Keratinocyte (primary cell): ENCODE data around the gene C18orf54. TPM values are rescaled to one million over a fixed set of nuclear protein-coding genes. Genes with fewer than 3 reads are reported as not detected.

ENCODE experiments used
- DNase-seq: peaks from one replicate; pipeline ENCODE4 v3.0.0-alpha.2; 2011; ENCODE audit warnings: low read depth, missing footprints, low spot score
- FAIRE-seq: peaks from 2 replicates; lab custom pipeline; 2011; peaks lifted over from hg19 to GRCh38; lab: Jason Lieb, UNC
- H2AFZ ChIP-seq: 2 replicates; pipeline ENCODE4 v1.6.0; 2012; ENCODE audit warnings: low read length, control low read depth, inconsistent platforms; ENCODE audit not compliant: control insufficient read depth
- H3K27ac ChIP-seq: 2 replicates; pipeline ENCODE4 v1.5.1; 2011; ENCODE audit warnings: low read length; ENCODE audit not compliant: control insufficient read depth, insufficient read depth
- H3K27me3 ChIP-seq: 3 replicates; pipeline ENCODE4 v1.6.0; 2011; ENCODE audit warnings: low read length; ENCODE audit not compliant: control insufficient read depth, insufficient read depth; ENCODE audit errors: extremely low read depth
- H3K36me3 ChIP-seq, 2 experiments: 2 replicates in 1 of 2; 3 replicates in 1 of 2; pipeline ENCODE4 v1.5.1; 2011; ENCODE audit warnings: low read length in 2 of 2, mild to moderate bottlenecking in 1 of 2; ENCODE audit not compliant: control insufficient read depth in 2 of 2, insufficient read depth in 2 of 2; ENCODE audit errors: extremely low read depth in 1 of 2
- H3K4me1 ChIP-seq: 3 replicates; pipeline ENCODE4 v1.5.1; 2011; ENCODE audit warnings: low read length; ENCODE audit not compliant: control insufficient read depth, insufficient read depth; ENCODE audit errors: extremely low read depth
- H3K4me2 ChIP-seq: 3 replicates; pipeline ENCODE4 v1.6.0; 2011; ENCODE audit warnings: low read depth, low read length; ENCODE audit not compliant: control insufficient read depth, insufficient read depth; ENCODE audit errors: extremely low read depth
- H3K4me3 ChIP-seq, 3 experiments: fragments of 200-600 bp in 1 of 3; sonication (generic) in 1 of 3; 2 replicates in 2 of 3; 3 replicates in 1 of 3; pipeline ENCODE4 v1.5.1; 2011 to 2016; ENCODE audit warnings: low read length in 3 of 3, mild to moderate bottlenecking in 3 of 3, control low read depth in 2 of 3, inconsistent platforms in 1 of 3, low read depth in 1 of 3, mixed read lengths in 1 of 3, mixed run types in 1 of 3, moderate library complexity in 1 of 3; ENCODE audit not compliant: control insufficient read depth in 2 of 3, insufficient read depth in 2 of 3; ENCODE audit errors: extremely low read depth in 1 of 3
- H3K79me2 ChIP-seq: 2 replicates; pipeline ENCODE4 v1.6.0; 2012; ENCODE audit warnings: low read length; ENCODE audit not compliant: control insufficient read depth, insufficient read depth
- H3K9ac ChIP-seq: 3 replicates; pipeline ENCODE4 v1.6.0; 2011; ENCODE audit warnings: low read length; ENCODE audit not compliant: control insufficient read depth, insufficient read depth; ENCODE audit errors: extremely low read depth
- H3K9me1 ChIP-seq: 3 replicates; pipeline ENCODE4 v1.6.0; 2011; ENCODE audit warnings: low read length; ENCODE audit not compliant: control insufficient read depth, insufficient read depth; ENCODE audit errors: extremely low read depth
- H3K9me3 ChIP-seq: 2 replicates; pipeline ENCODE4 v1.5.1; 2012; ENCODE audit warnings: low read depth, low read length; ENCODE audit not compliant: control insufficient read depth
- H4K20me1 ChIP-seq: 3 replicates; pipeline ENCODE4 v1.6.0; 2011; ENCODE audit warnings: low read length; ENCODE audit not compliant: control insufficient read depth, insufficient read depth; ENCODE audit errors: extremely low read depth
- EZH2 ChIP-seq: IDR thresholded peaks from one replicate; pipeline ENCODE4 v1.6.1; 2012; ENCODE audit warnings: inconsistent platforms, mild to moderate bottlenecking, low read length, moderate library complexity
- dilution Hi-C: fragments of 300-500 bp; cut with MboI; formaldehyde crosslinking; loops from one replicate; pipeline ENCODE4 v1.7.0; 2020; ENCODE audit warnings: low sequenced_read_pairs; ENCODE audit not compliant: extremely low pct_ligation_motif_present
- polyA plus RNA-seq, 5 experiments: library from polyadenylated mRNA; depleted of rRNA in 3 of 5; stranded (reverse) in 3 of 5; stranded (forward) in 1 of 5; unstranded in 1 of 5; fragments of >200 nt; gene quantifications; 1 replicate in 1 of 5; 2 replicates in 3 of 5; 3 replicates in 1 of 5; pipeline versions ENCODE4 v1.2.1 to v1.2.3, GENCODE V29; 2011 to 2012; ENCODE audit warnings: missing spikeins in 2 of 5, low read depth in 1 of 5, low replicate concordance in 1 of 5
- TF ChIP-seq, protein P1 (sequence below), 3 experiments: IDR thresholded peaks in 1 of 3; conservative IDR thresholded peaks in 1 of 3; optimal IDR thresholded peaks in 1 of 3; 2 replicates in 2 of 3; 3 replicates in 1 of 3; pipeline versions ENCODE3 to v1.5.1; 2011; ENCODE audit warnings: low read length in 3 of 3, mild to moderate bottlenecking in 3 of 3, moderate library complexity in 2 of 3, control low read depth in 1 of 3, inconsistent platforms in 1 of 3; ENCODE audit not compliant: insufficient read depth in 2 of 3; ENCODE audit errors: extremely low read depth in 1 of 3

C18orf54 gene
- polyA plus RNA-seq, 1 donor (not counting 4 experiments of a cell fraction or from before 2014, with no cell fraction given): 5.1 TPM

DNA sequence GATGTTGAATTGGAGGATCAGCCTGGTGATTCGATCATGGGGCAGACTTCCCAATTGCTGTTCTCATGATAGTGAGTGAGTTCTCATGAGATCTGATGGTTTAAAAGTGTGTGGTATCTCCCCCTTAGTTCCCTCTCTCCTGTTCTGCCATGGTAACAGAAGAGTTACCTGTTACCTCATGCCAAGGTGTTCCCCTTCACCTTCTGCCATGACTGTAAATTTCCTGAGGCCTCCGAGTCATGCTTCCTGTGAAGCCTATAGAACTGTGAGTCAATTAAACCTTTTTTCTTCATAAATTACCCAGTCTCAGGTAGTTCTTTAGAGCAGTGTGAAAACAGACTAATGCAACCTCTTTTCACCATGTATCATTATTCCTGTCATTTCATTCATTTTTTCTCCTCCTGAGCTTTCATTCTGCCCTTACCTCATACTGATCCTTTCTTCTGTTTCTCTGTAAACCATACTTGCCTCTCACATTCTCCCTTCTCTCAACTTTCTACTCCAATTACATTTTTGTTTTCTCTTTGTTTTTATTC lies 22.0 kb upstream of the C18orf54 start:
- no peak for TF ChIP-seq EZH2
- TF ChIP-seq, protein P1, sequence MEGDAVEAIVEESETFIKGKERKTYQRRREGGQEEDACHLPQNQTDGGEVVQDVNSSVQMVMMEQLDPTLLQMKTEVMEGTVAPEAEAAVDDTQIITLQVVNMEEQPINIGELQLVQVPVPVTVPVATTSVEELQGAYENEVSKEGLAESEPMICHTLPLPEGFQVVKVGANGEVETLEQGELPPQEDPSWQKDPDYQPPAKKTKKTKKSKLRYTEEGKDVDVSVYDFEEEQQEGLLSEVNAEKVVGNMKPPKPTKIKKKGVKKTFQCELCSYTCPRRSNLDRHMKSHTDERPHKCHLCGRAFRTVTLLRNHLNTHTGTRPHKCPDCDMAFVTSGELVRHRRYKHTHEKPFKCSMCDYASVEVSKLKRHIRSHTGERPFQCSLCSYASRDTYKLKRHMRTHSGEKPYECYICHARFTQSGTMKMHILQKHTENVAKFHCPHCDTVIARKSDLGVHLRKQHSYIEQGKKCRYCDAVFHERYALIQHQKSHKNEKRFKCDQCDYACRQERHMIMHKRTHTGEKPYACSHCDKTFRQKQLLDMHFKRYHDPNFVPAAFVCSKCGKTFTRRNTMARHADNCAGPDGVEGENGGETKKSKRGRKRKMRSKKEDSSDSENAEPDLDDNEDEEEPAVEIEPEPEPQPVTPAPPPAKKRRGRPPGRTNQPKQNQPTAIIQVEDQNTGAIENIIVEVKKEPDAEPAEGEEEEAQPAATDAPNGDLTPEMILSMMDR (optimal IDR thresholded peaks at IDR 0.05 in 1 of 3, IDR thresholded peaks at IDR 0.05 in 1 of 3, conservative IDR thresholded peaks at IDR 0.05 in 1 of 3; ENCODE audit: extremely low read depth in 1 of 3, insufficient read depth in 2 of 3, low read length in 3 of 3): no peak
- no peak overlapping the region for H3K27ac ChIP-seq
- no peaks in the 10 kb centered on the region for H3K9me1 ChIP-seq
- no peaks in the 10 kb centered on the region for H4K20me1 ChIP-seq
- FAIRE-seq (peak; percentile 72), DNase-seq (no peak)
- dilution Hi-C loops: no loop called here
- no peaks in the 10 kb centered on the region for H3K9me3 ChIP-seq
- no peaks in the 10 kb centered on the region for H3K27me3 ChIP-seq
- H3K4me3 ChIP-seq: no peak overlapping the region
- no peak overlapping the region for H3K9ac ChIP-seq
- no peaks in the 10 kb centered on the region for H3K4me1 ChIP-seq
- H3K79me2 ChIP-seq: no peaks in the 10 kb centered on the region
- H3K4me2 ChIP-seq: no peak overlapping the region
- no peak overlapping the region for H2AFZ ChIP-seq
- H3K36me3 ChIP-seq: no peaks in the 10 kb centered on the region

DNA sequence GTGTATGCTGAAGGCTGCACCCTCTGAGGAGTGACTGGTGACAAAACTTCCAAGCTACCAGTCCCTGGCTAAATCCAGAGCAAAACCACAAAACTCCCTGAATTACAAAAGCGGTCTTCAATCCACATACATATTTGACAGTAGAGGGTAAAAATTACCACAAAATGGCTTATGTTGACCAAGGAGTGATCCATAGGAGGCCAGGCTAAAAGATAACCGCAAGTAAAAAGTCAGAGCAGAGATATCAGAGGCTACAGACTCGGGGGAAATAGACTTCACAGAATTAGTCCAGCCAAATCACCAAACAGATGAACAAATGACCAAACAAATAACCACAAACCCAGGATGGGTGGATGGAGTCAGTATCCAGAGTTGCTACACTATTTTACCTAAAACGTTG lies 19.5 kb upstream of the C18orf54 start:
- H3K9me3 ChIP-seq: no peaks in the 10 kb centered on the region
- H3K36me3 ChIP-seq: no peaks in the 10 kb centered on the region
- no peak overlapping the region for H3K9ac ChIP-seq
- H3K79me2 ChIP-seq: no peaks in the 10 kb centered on the region
- FAIRE-seq: no peak
- H3K4me2 ChIP-seq: no peak overlapping the region
- no peaks in the 10 kb centered on the region for H4K20me1 ChIP-seq
- TF ChIP-seq, protein P1 (optimal IDR thresholded peaks at IDR 0.05 in 1 of 3, IDR thresholded peaks at IDR 0.05 in 1 of 3, conservative IDR thresholded peaks at IDR 0.05 in 1 of 3; ENCODE audit: extremely low read depth in 1 of 3, insufficient read depth in 2 of 3, low read length in 3 of 3): no peak
- no peak for TF ChIP-seq EZH2
- no peaks in the 10 kb centered on the region for H3K27me3 ChIP-seq
- dilution Hi-C loops: no loop called here
- H3K9me1 ChIP-seq: no peaks in the 10 kb centered on the region
- no peak overlapping the region for H2AFZ ChIP-seq
- no peak for DNase-seq
- no peaks in the 10 kb centered on the region for H3K4me1 ChIP-seq
- H3K27ac ChIP-seq: no peak overlapping the region
- H3K4me3 ChIP-seq: no peak overlapping the region
